ENCODE data around the gene ZNHIT6.
"Not testable (repeated sequence)": the region's sequence is repeated elsewhere in the genome, so short reads cannot be mapped to it uniquely, and the experiment has no call there.

ZNHIT6 gene

GRCh38 chr1:85641598-85642556 lies 66.4 kb downstream of the ZNHIT6 start:
- not testable (repeated sequence) for H3K4ac ChIP-seq (ENCODE audit: low read depth in 1 of 2, low read length in 2 of 2); H3K27ac ChIP-seq (ENCODE audit: low read length, poor library complexity, severe bottlenecking); H3K4me3 ChIP-seq (ENCODE audit: insufficient read depth in 1 of 2, low read depth in 1 of 2, low read length in 2 of 2); H2AK5ac ChIP-seq (ENCODE audit: low read length, severe bottlenecking); H4K8ac ChIP-seq (ENCODE audit: low read length); H3K4me1 ChIP-seq (ENCODE audit: control insufficient read depth, insufficient read depth, low read depth, low read length); H2BK5ac ChIP-seq (ENCODE audit: low read depth, low read length, poor library complexity, severe bottlenecking); H3K27me3 ChIP-seq (ENCODE audit: control insufficient read depth in 1 of 2, insufficient read depth in 1 of 2, low read length in 2 of 2); H3K14ac ChIP-seq (ENCODE audit: low read length in 2 of 2); H2BK120ac ChIP-seq (ENCODE audit: low read depth, low read length); H2AFZ ChIP-seq (ENCODE audit: low read depth, low read length); H3K79me1 ChIP-seq (replicated peaks; ENCODE audit: low read length, poor library complexity, severe bottlenecking); H2BK15ac ChIP-seq (ENCODE audit: low read depth, poor library complexity, severe bottlenecking); H3K23ac ChIP-seq (ENCODE audit: low read length in 2 of 2); H3K9ac ChIP-seq (ENCODE audit: low read length); H2BK12ac ChIP-seq (ENCODE audit: low read length in 2 of 2); H3K4me2 ChIP-seq (ENCODE audit: low read length, poor library complexity, severe bottlenecking)
- 63% methylated on average over 24 of the region's 24 CpGs for WGBS
- DNase-seq = peak; percentile 51
- Histone ChIP-seq H4K91ac (ENCODE audit: low read length) (peak overlapping the region; percentile 50), H3K9me3 (ENCODE audit: control insufficient read depth, low read length) (peaks cover 31% of the 10 kb centered on the region), H3K18ac (ENCODE audit: low read depth in 1 of 2, low read length in 2 of 2) (peak overlapping the region; percentile 33 to 52), H3K36me3 (ENCODE audit: control insufficient read depth in 1 of 2, insufficient read depth in 2 of 2, low read depth in 1 of 2, low read length in 2 of 2) (peaks cover 6 to 15% of the 10 kb centered on the region in 2 experiments)

DNA sequence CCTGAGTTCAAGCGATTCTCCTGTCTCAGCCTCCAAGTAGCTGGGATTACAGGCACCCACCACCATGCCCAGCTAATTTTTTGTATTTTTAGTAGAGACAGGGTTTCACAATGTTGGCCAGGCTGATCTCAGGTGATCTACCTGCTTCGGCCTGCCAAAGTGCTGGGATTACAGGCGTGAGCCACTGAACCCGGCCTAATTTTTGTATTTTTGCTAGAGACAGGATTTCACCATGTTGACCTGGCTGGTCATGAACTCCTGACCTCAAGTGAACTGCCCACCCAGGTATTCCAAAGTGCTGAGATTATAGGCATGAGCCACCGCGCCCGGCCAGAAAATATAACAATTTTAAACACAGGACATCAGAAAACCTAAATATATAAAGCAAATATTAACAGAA lies 68.3 kb downstream of the ZNHIT6 start:
- H3K14ac ChIP-seq (ENCODE audit: low read length in 2 of 2); H4K91ac ChIP-seq (ENCODE audit: low read length); DNase-seq; H3K18ac ChIP-seq (ENCODE audit: low read depth in 1 of 2, low read length in 2 of 2); H3K4ac ChIP-seq (ENCODE audit: low read depth in 1 of 2, low read length in 2 of 2); H3K4me2 ChIP-seq (ENCODE audit: low read length, poor library complexity, severe bottlenecking); H2BK120ac ChIP-seq (ENCODE audit: low read depth, low read length); H3K4me1 ChIP-seq (ENCODE audit: control insufficient read depth, insufficient read depth, low read depth, low read length); H2BK12ac ChIP-seq (ENCODE audit: low read length in 2 of 2); H3K27ac ChIP-seq (ENCODE audit: low read length, poor library complexity, severe bottlenecking); H3K79me1 ChIP-seq (replicated peaks; ENCODE audit: low read length, poor library complexity, severe bottlenecking); H3K27me3 ChIP-seq (ENCODE audit: control insufficient read depth in 1 of 2, insufficient read depth in 1 of 2, low read length in 2 of 2); H2AK5ac ChIP-seq (ENCODE audit: low read length, severe bottlenecking); H3K9ac ChIP-seq (ENCODE audit: low read length); H2AFZ ChIP-seq (ENCODE audit: low read depth, low read length); H2BK15ac ChIP-seq (ENCODE audit: low read depth, poor library complexity, severe bottlenecking); H3K4me3 ChIP-seq (ENCODE audit: insufficient read depth in 1 of 2, low read depth in 1 of 2, low read length in 2 of 2); H2BK5ac ChIP-seq (ENCODE audit: low read depth, low read length, poor library complexity, severe bottlenecking); H3K23ac ChIP-seq (ENCODE audit: low read length in 2 of 2); H4K8ac ChIP-seq (ENCODE audit: low read length): not testable (repeated sequence)
- Histone ChIP-seq H3K36me3 (ENCODE audit: control insufficient read depth in 1 of 2, insufficient read depth in 2 of 2, low read depth in 1 of 2, low read length in 2 of 2) (peaks cover 10 to 21% of the 10 kb centered on the region in 2 experiments), H3K9me3 (ENCODE audit: control insufficient read depth, low read length) (peaks cover 34% of the 10 kb centered on the region)
- WGBS = 98% methylated on average over 4 of the region's 7 CpGs

GRCh38 chr1:85638412-85638811 lies 69.8 kb downstream of the ZNHIT6 start:
- 91% methylated on average over 1 of the region's 1 CpG for WGBS
- DNase-seq = no peak
- H3K79me1 ChIP-seq (replicated peaks; ENCODE audit: low read length, poor library complexity, severe bottlenecking) = peaks cover 1% of the 10 kb centered on the region
- H3K27me3 ChIP-seq (ENCODE audit: control insufficient read depth in 1 of 2, insufficient read depth in 1 of 2, low read length in 2 of 2) = no peaks in the 10 kb centered on the region
- no peak overlapping the region for H3K4me3 ChIP-seq (ENCODE audit: insufficient read depth in 1 of 2, low read depth in 1 of 2, low read length in 2 of 2)
- H3K36me3 ChIP-seq (ENCODE audit: control insufficient read depth in 1 of 2, insufficient read depth in 2 of 2, low read depth in 1 of 2, low read length in 2 of 2) = peaks cover 10 to 21% of the 10 kb centered on the region in 2 experiments
- no peak overlapping the region for H3K18ac ChIP-seq (ENCODE audit: low read depth in 1 of 2, low read length in 2 of 2)
- H4K91ac ChIP-seq (ENCODE audit: low read length) = no peak overlapping the region
- no peak overlapping the region for H2BK120ac ChIP-seq (ENCODE audit: low read depth, low read length)
- H3K4me1 ChIP-seq (ENCODE audit: control insufficient read depth, insufficient read depth, low read depth, low read length) = no peaks in the 10 kb centered on the region
- H3K4me2 ChIP-seq (ENCODE audit: low read length, poor library complexity, severe bottlenecking) = no peak overlapping the region
- no peak overlapping the region for H3K9ac ChIP-seq (ENCODE audit: low read length)
- no peak overlapping the region for H3K14ac ChIP-seq (ENCODE audit: low read length in 2 of 2)
- H3K27ac ChIP-seq (ENCODE audit: low read length, poor library complexity, severe bottlenecking) = no peak overlapping the region
- no peak overlapping the region for H3K23ac ChIP-seq (ENCODE audit: low read length in 2 of 2)
- H2BK15ac ChIP-seq (ENCODE audit: low read depth, poor library complexity, severe bottlenecking) = no peak overlapping the region
- H2BK12ac ChIP-seq (ENCODE audit: low read length in 2 of 2) = no peak overlapping the region
- no peak overlapping the region for H3K4ac ChIP-seq (ENCODE audit: low read depth in 1 of 2, low read length in 2 of 2)
- no peak overlapping the region for H2AFZ ChIP-seq (ENCODE audit: low read depth, low read length)
- no peak overlapping the region for H2BK5ac ChIP-seq (ENCODE audit: low read depth, low read length, poor library complexity, severe bottlenecking)
- no peak overlapping the region for H4K8ac ChIP-seq (ENCODE audit: low read length)
- H3K9me3 ChIP-seq (ENCODE audit: control insufficient read depth, low read length) = peaks cover 34% of the 10 kb centered on the region
- H2AK5ac ChIP-seq (ENCODE audit: low read length, severe bottlenecking) = no peak overlapping the region

DNA sequence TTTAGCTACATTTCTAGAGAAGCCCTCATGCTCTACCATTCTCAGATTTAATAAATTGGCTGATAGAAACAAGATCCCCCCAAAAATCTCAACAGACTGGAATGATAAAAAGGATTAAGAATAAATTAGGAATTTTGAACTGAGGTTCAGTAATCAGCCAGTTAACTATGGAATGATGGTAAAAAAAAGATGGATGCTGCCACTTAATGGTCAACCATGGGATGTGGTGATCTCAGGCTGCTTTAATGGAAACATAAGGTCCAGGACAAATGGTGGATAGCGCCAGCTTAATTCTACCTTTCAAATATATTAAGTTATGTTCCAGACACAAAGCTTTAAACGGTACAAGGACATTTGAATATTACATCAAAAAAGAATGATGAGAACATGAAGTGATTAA lies 77.7 kb downstream of the ZNHIT6 start:
- no peak overlapping the region for H4K8ac ChIP-seq (ENCODE audit: low read length)
- H3K4me1 ChIP-seq (ENCODE audit: control insufficient read depth, insufficient read depth, low read depth, low read length) = peaks cover 10% of the 10 kb centered on the region
- H3K9ac ChIP-seq (ENCODE audit: low read length) = no peak overlapping the region
- H3K9me3 ChIP-seq (ENCODE audit: control insufficient read depth, low read length) = no peaks in the 10 kb centered on the region
- no peak overlapping the region for H2BK5ac ChIP-seq (ENCODE audit: low read depth, low read length, poor library complexity, severe bottlenecking)
- no peak overlapping the region for H3K4ac ChIP-seq (ENCODE audit: low read depth in 1 of 2, low read length in 2 of 2)
- H3K27me3 ChIP-seq (ENCODE audit: control insufficient read depth in 1 of 2, insufficient read depth in 1 of 2, low read length in 2 of 2) = no peaks in the 10 kb centered on the region
- H2AK5ac ChIP-seq (ENCODE audit: low read length, severe bottlenecking) = no peak overlapping the region
- H3K23ac ChIP-seq (ENCODE audit: low read length in 2 of 2) = no peak overlapping the region
- no peak for DNase-seq
- peaks cover 5% of the 10 kb centered on the region for H3K79me1 ChIP-seq (replicated peaks; ENCODE audit: low read length, poor library complexity, severe bottlenecking)
- H3K36me3 ChIP-seq (ENCODE audit: control insufficient read depth in 1 of 2, insufficient read depth in 2 of 2, low read depth in 1 of 2, low read length in 2 of 2) = no peaks in the 10 kb centered on the region
- 100% methylated on average over 1 of the region's 2 CpGs for WGBS
- H4K91ac ChIP-seq (ENCODE audit: low read length) = no peak overlapping the region
- no peak overlapping the region for H3K4me2 ChIP-seq (ENCODE audit: low read length, poor library complexity, severe bottlenecking)
- H3K18ac ChIP-seq (ENCODE audit: low read depth in 1 of 2, low read length in 2 of 2) = peak overlapping the region in 1 of 2 experiments; percentile 62
- H2AFZ ChIP-seq (ENCODE audit: low read depth, low read length) = no peak overlapping the region
- H2BK15ac ChIP-seq (ENCODE audit: low read depth, poor library complexity, severe bottlenecking) = no peak overlapping the region
- no peak overlapping the region for H2BK12ac ChIP-seq (ENCODE audit: low read length in 2 of 2)
- no peak overlapping the region for H3K4me3 ChIP-seq (ENCODE audit: insufficient read depth in 1 of 2, low read depth in 1 of 2, low read length in 2 of 2)
- no peak overlapping the region for H3K14ac ChIP-seq (ENCODE audit: low read length in 2 of 2)
- peak overlapping the region; percentile 100 for H3K27ac ChIP-seq (ENCODE audit: low read length, poor library complexity, severe bottlenecking)
- peak overlapping the region; percentile 34 for H2BK120ac ChIP-seq (ENCODE audit: low read depth, low read length)
